OCI-LY7 (cell line): ENCODE results near the gene PLTP. TPM values are rescaled to one million over a fixed set of nuclear protein-coding genes. Genes with fewer than 3 reads are reported as not detected.

ENCODE experiments used
- BruUV-seq: library from RNA; stranded (reverse); fragments of 400-500 nt; replicated peaks from 2 replicates; lab custom pipeline; 2021; lab: Mats Ljungman, UMichigan
- CTCF ChIA-PET: fragments of 300-600 bp; sonication (Branson Sonifier 250); formaldehyde crosslinking; loops from one replicate; lab custom pipeline; 2022; ENCODE audit warnings: antibody characterized with exemption; ENCODE audit not compliant: unreplicated experiment; lab: Charles Lee
- POLR2A ChIA-PET: fragments of 300-600 bp; sonication (Branson Sonifier 250); formaldehyde crosslinking; loops from one replicate; lab custom pipeline; 2022; ENCODE audit warnings: antibody characterized with exemption; lab: Charles Lee
- DNase-seq: peaks from one replicate; pipeline ENCODE4 v3.0.0-alpha.2; 2015; ENCODE audit warnings: low spot score
- H2AFZ ChIP-seq: fragments of 200-600 bp; sonication (generic), shearing (Covaris generic); 2 replicates; pipeline ENCODE4 v1.6.1; 2014; ENCODE audit warnings: mild to moderate bottlenecking, antibody characterized with exemption, low read length, moderate library complexity
- H3K27ac ChIP-seq: fragments of 200-600 bp; sonication (generic); 2 replicates; pipeline ENCODE4 v1.5.1; 2014; ENCODE audit warnings: mixed run types, low read depth, mild to moderate bottlenecking, moderate library complexity, low read length, inconsistent platforms; ENCODE audit not compliant: poor library complexity, severe bottlenecking
- H3K36me3 ChIP-seq: fragments of 200-600 bp; sonication (generic); 2 replicates; pipeline ENCODE4 v1.6.1; 2014; ENCODE audit warnings: mild to moderate bottlenecking, antibody characterized with exemption, low read length, moderate library complexity, mixed read lengths; ENCODE audit not compliant: insufficient read depth
- H3K4me1 ChIP-seq: fragments of 200-600 bp; sonication (generic); 2 replicates; pipeline ENCODE4 v1.5.1; 2014; ENCODE audit warnings: mild to moderate bottlenecking, low read length; ENCODE audit not compliant: insufficient read depth, poor library complexity, severe bottlenecking
- H3K4me2 ChIP-seq: fragments of 200-600 bp; sonication (generic); 2 replicates; pipeline ENCODE4 v1.6.1; 2014; ENCODE audit warnings: mild to moderate bottlenecking, low read length
- H3K4me3 ChIP-seq: fragments of 200-600 bp; sonication (generic); 2 replicates; pipeline ENCODE4 v1.5.1; 2014; ENCODE audit warnings: mild to moderate bottlenecking, low read depth, low read length; ENCODE audit not compliant: poor library complexity, severe bottlenecking
- H3K79me2 ChIP-seq: fragments of 200-600 bp; sonication (generic); 2 replicates; pipeline ENCODE4 v1.6.1; 2016; ENCODE audit warnings: low read depth, mild to moderate bottlenecking, low read length, moderate library complexity, mixed read lengths; ENCODE audit not compliant: insufficient read depth
- H3K9me2 ChIP-seq: fragments of 200-600 bp; sonication (generic); 2 replicates; pipeline ENCODE4 v1.6.1; 2016; ENCODE audit warnings: mild to moderate bottlenecking, low read length, mixed read lengths; ENCODE audit not compliant: insufficient read depth
- H3K9me3 ChIP-seq: fragments of 200-600 bp; sonication (generic); 2 replicates; pipeline ENCODE4 v1.6.1; 2014; ENCODE audit warnings: mild to moderate bottlenecking, mixed run types, low read length, mixed read lengths
- H4K20me1 ChIP-seq: fragments of 200-600 bp; sonication (generic); 2 replicates; pipeline ENCODE4 v1.6.1; 2014; ENCODE audit warnings: mild to moderate bottlenecking, antibody characterized with exemption, low read length, moderate library complexity, mixed read lengths; ENCODE audit not compliant: insufficient read depth
- CTCF ChIP-seq: fragments of 200-600 bp; sonication (generic); conservative IDR thresholded peaks from 2 replicates; pipeline ENCODE4 v1.5.1; 2014; ENCODE audit warnings: mild to moderate bottlenecking, antibody characterized with exemption, low read length, moderate library complexity, mixed read lengths
- EZH2phosphoT487 ChIP-seq: fragments of 200-600 bp; sonication (generic); IDR thresholded peaks from 2 replicates; pipeline ENCODE4 v1.6.1; 2018; ENCODE audit warnings: low read depth, borderline replicate concordance, mild to moderate bottlenecking, mixed run types, antibody characterized with exemption, low read length, moderate library complexity, mixed read lengths
- intact Hi-C: fragments of 100-400 bp; cut with micrococcal nuclease; formaldehyde crosslinking; loops from one replicate; pipeline ENCODE4 v1.10.0; 2022; ENCODE audit not compliant: unreplicated experiment
- total RNA-seq, 2 experiments: library from RNA; depleted of rRNA in 1 of 2; stranded (reverse); fragments of >200 nt in 1 of 2; shearing (Covaris generic) in 1 of 2; gene quantifications; 2 replicates each; pipeline ENCODE4 v1.2.3, GENCODE V29; 2014 to 2022

The PLTP gene
- total RNA-seq, 2 experiments from 2014 or later: 12.7 to 17.1 TPM

GRCh38 chr20:45927071-45927878 is 15.3 kb upstream of the PLTP start:
- Histone ChIP-seq H3K4me2 (no peak overlapping the region), H3K36me3 (no peaks in the 10 kb centered on the region), H2AFZ (no peak overlapping the region), H3K9me2 (no peaks in the 10 kb centered on the region), H3K4me1 (no peaks in the 10 kb centered on the region), H4K20me1 (no peaks in the 10 kb centered on the region), H3K9me3 (no peaks in the 10 kb centered on the region), H3K79me2 (no peaks in the 10 kb centered on the region), H3K27ac (no peak overlapping the region), H3K4me3 (no peak overlapping the region)
- no peak for TF ChIP-seq CTCF
- TF ChIP-seq EZH2phosphoT487: no peak
- DNase-seq: no peak
- ChIA-PET CTCF (no interaction called here), POLR2A (interaction anchor here (0.9 to 1.4 kb wide), 2 partner anchors 9 to 26 kb away, joined by 3 to 5 read pairs; no protein-coding TSS in a partner anchor)
- intact Hi-C loops: no loop called here
- no TSS peak for BruUV-seq

- DNase-seq: no peak
- CTCF ChIA-PET: no interaction called here
These were observed 14.7 kb upstream of the PLTP start for GRCh38 chr20:45926731-45927070.

More at GRCh38 chr20:45926731-45927070, 14.7 kb upstream of the PLTP start:
- no peak overlapping the region for H3K4me2 ChIP-seq
- no peak overlapping the region for H3K4me3 ChIP-seq
- POLR2A ChIA-PET: interaction anchor here (1.4 kb wide), 1 partner anchor 25 kb away, joined by 3 read pairs; no protein-coding TSS in a partner anchor
- no peaks in the 10 kb centered on the region for H3K9me3 ChIP-seq
- no peak overlapping the region for H2AFZ ChIP-seq
- no peaks in the 10 kb centered on the region for H3K36me3 ChIP-seq
- no peaks in the 10 kb centered on the region for H4K20me1 ChIP-seq
- H3K27ac ChIP-seq: no peak overlapping the region
- TF ChIP-seq EZH2phosphoT487: no peak
- no peak for TF ChIP-seq CTCF
- H3K4me1 ChIP-seq: no peaks in the 10 kb centered on the region
- intact Hi-C loops: no loop called here
- no peaks in the 10 kb centered on the region for H3K9me2 ChIP-seq
- no peaks in the 10 kb centered on the region for H3K79me2 ChIP-seq
- BruUV-seq: no TSS peak
